Activated CD8-positive, alpha-beta memory T cell treated with anti-CD3 and anti-CD28 coated beads for 4 hours (primary cell): ENCODE results near the gene CDAN1.
"Not testable (repeated sequence)": the region's sequence is repeated elsewhere in the genome, so short reads cannot be mapped to it uniquely, and the experiment has no call there.

Experiments used
- DNase-seq, 2 donors: peaks; one replicate each; pipeline ENCODE4 v3.0.0-alpha.2; 2020; ENCODE audit warnings: low read depth in 2 of 2

Gene CDAN1

GRCh38 chr15:42711746-42712145, 25.2 kb downstream of the CDAN1 start:
- DNase-seq: no peak

- no peak for DNase-seq
Measured at GRCh38 chr15:42710662-42711061, 26.3 kb downstream of the CDAN1 start.

GRCh38 chr15:42707873-42708544, 28.9 kb downstream of the CDAN1 start:
- no peak for DNase-seq

GRCh38 chr15:42707068-42707467, 29.9 kb downstream of the CDAN1 start:
- DNase-seq: no peak

- no peak for DNase-seq
Measured at GRCh38 chr15:42705336-42705735, 31.6 kb downstream of the CDAN1 start.

- peak; percentile 19 to 28 for DNase-seq
Measured at GRCh38 chr15:42704492-42704926, 32.4 kb downstream of the CDAN1 start.

- no peak for DNase-seq
Measured at GRCh38 chr15:42696626-42697025, 40.3 kb downstream of the CDAN1 start.

- no peak for DNase-seq
Measured at GRCh38 chr15:42695527-42696071, 41.3 kb downstream of the CDAN1 start.

- no peak for DNase-seq
Measured at GRCh38 chr15:42694398-42694797, 42.5 kb downstream of the CDAN1 start.

- no peak for DNase-seq
Measured at GRCh38 chr15:42693942-42694341, 43.0 kb downstream of the CDAN1 start.

- no peak for DNase-seq
Measured at GRCh38 chr15:42693496-42693895, 43.4 kb downstream of the CDAN1 start.

GRCh38 chr15:42692997-42693396, 43.9 kb downstream of the CDAN1 start:
- DNase-seq: no peak

GRCh38 chr15:42692536-42692935, 44.4 kb downstream of the CDAN1 start:
- no peak for DNase-seq

- DNase-seq: no peak
Measured at GRCh38 chr15:42691770-42692169, 45.2 kb downstream of the CDAN1 start.

GRCh38 chr15:42691308-42691707, 45.6 kb downstream of the CDAN1 start:
- DNase-seq: no peak

- no peak for DNase-seq
Measured at GRCh38 chr15:42688301-42688700, 48.6 kb downstream of the CDAN1 start.

- DNase-seq: no peak
Measured at GRCh38 chr15:42687740-42688139, 49.2 kb downstream of the CDAN1 start.

GRCh38 chr15:42686281-42686680, 50.6 kb downstream of the CDAN1 start:
- no peak for DNase-seq

- DNase-seq: no peak
Measured at GRCh38 chr15:42681119-42681518, 55.8 kb downstream of the CDAN1 start.

GRCh38 chr15:42680142-42680482, 56.8 kb downstream of the CDAN1 start:
- DNase-seq: not testable (repeated sequence)

- no peak for DNase-seq
Measured at GRCh38 chr15:42679285-42680141, 57.4 kb downstream of the CDAN1 start.

- DNase-seq: no peak
Measured at GRCh38 chr15:42675021-42675420, 61.9 kb downstream of the CDAN1 start.

GRCh38 chr15:42674472-42674871, 62.5 kb downstream of the CDAN1 start:
- no peak for DNase-seq
